K562 (cell line): ENCODE data around the gene MET. TPM values are rescaled to one million over a fixed set of nuclear protein-coding genes. Genes with fewer than 3 reads are reported as not detected.

Experiments used
- ATAC-seq: fragments of 200-7000 bp; cut with Tn5 transposase; 3 replicates; pipeline ENCODE4 v1.9.1; 2020; ENCODE audit warnings: moderate library complexity
- BruUV-seq: library from RNA; stranded (reverse); fragments of 400-500 nt; replicated peaks from 2 replicates; lab custom pipeline; 2021; lab: Mats Ljungman, UMichigan
- CTCF ChIA-PET: fragments of 300-600 bp; formaldehyde crosslinking; extraction: SDS; loops from one replicate; lab custom pipeline; 2021; ENCODE audit warnings: low intra/inter-chr PET ratio; lab: Yijun Ruan, JAX
- POLR2A ChIA-PET: fragments of 300-600, 350-650 bp; sonication (Branson Sonifier 250); formaldehyde crosslinking; extraction: SDS; loops from one replicate; lab custom pipeline; 2021; ENCODE audit warnings: antibody characterized with exemption, inconsistent platforms; lab: Yijun Ruan, JAX
- DNase-seq, 4 experiments: peaks; one replicate each; pipeline versions ENCODE4 v3.0.0 to v3.0.0-alpha.2; 2011 to 2018; ENCODE audit warnings: low spot score in 3 of 4, mixed read lengths in 3 of 4; ENCODE audit errors: extremely low read depth in 1 of 4
- FAIRE-seq: peaks from 2 replicates; lab custom pipeline; 2011; peaks lifted over from hg19 to GRCh38; lab: Jason Lieb, UNC
- H2AFZ ChIP-seq: 2 replicates; pipeline ENCODE4 v1.6.0; 2011; ENCODE audit warnings: low read depth, low read length, control low read depth, inconsistent platforms
- H3K27ac ChIP-seq: fragments of 200-600 bp; 3 replicates; pipeline ENCODE4 v1.8.0; 2011; ENCODE audit warnings: low read depth, mild to moderate bottlenecking, control low read depth, inconsistent platforms, low read length, moderate library complexity, mixed read lengths; ENCODE audit errors: extremely low read depth
- H3K27me3 ChIP-seq, 2 experiments: fragments of 300-600 bp in 1 of 2; 2 replicates in 1 of 2; 3 replicates in 1 of 2; pipeline versions ENCODE4 v1.6.0 to v1.8.0; 2011; ENCODE audit warnings: inconsistent platforms in 2 of 2, low read length in 2 of 2, mild to moderate bottlenecking in 1 of 2, mixed read lengths in 1 of 2, moderate library complexity in 1 of 2; ENCODE audit not compliant: control insufficient read depth in 2 of 2, insufficient read depth in 2 of 2
- H3K36me3 ChIP-seq: fragments of 300-600 bp; 3 replicates; pipeline ENCODE4 v1.8.0; 2011; ENCODE audit warnings: mild to moderate bottlenecking, low read length, inconsistent platforms; ENCODE audit not compliant: control insufficient read depth, insufficient read depth
- H3K4me1 ChIP-seq, 2 experiments: fragments of 200-600 bp in 1 of 2; replicated peaks in 1 of 2; 2 replicates in 1 of 2; 3 replicates in 1 of 2; pipeline versions ENCODE4 v1.5.1 to v1.8.0; 2011; ENCODE audit warnings: inconsistent platforms in 2 of 2, low read length in 2 of 2, mild to moderate bottlenecking in 1 of 2, mixed read lengths in 1 of 2, moderate library complexity in 1 of 2; ENCODE audit not compliant: control insufficient read depth in 2 of 2, insufficient read depth in 2 of 2
- H3K4me2 ChIP-seq: 2 replicates; pipeline ENCODE4 v1.6.1; 2011; ENCODE audit warnings: low read length, control low read depth, inconsistent platforms, mixed read lengths; ENCODE audit not compliant: insufficient read depth
- H3K4me3 ChIP-seq: fragments of 200-600 bp; sonication (generic), shearing (Covaris generic); 2 replicates; pipeline ENCODE4 v1.5.1; 2016; ENCODE audit warnings: control low read depth, inconsistent platforms
- H3K79me2 ChIP-seq: fragments of 200-600 bp; 3 replicates; pipeline ENCODE4 v1.8.0; 2011; ENCODE audit warnings: low read length, inconsistent platforms; ENCODE audit not compliant: control insufficient read depth, insufficient read depth
- H3K9ac ChIP-seq, 2 experiments: 2 replicates each; pipeline versions ENCODE4 v1.6.0 to v1.6.1; 2011; ENCODE audit warnings: low read depth in 2 of 2, low read length in 2 of 2, control low read depth in 1 of 2, inconsistent platforms in 1 of 2, mild to moderate bottlenecking in 1 of 2, mixed read lengths in 1 of 2; ENCODE audit not compliant: insufficient read depth in 1 of 2
- H3K9me1 ChIP-seq: one replicate; pipeline ENCODE4 v1.6.0; 2011; ENCODE audit warnings: inconsistent platforms, mild to moderate bottlenecking, low read length, moderate library complexity; ENCODE audit not compliant: control insufficient read depth, insufficient read depth
- H3K9me3 ChIP-seq: replicated peaks from 2 replicates; pipeline ENCODE4 v1.5.1; 2011; ENCODE audit warnings: low read depth, low read length, inconsistent platforms; ENCODE audit not compliant: control insufficient read depth, insufficient read depth
- H4K20me1 ChIP-seq: replicated peaks from 2 replicates; pipeline ENCODE4 v1.6.1; 2011; ENCODE audit warnings: low read length, inconsistent platforms, mixed read lengths; ENCODE audit not compliant: control insufficient read depth, insufficient read depth
- ASH1L ChIP-seq: fragments of 450-650 bp; IDR thresholded peaks from 2 replicates; pipeline ENCODE4 v1.6.1; 2018; ENCODE audit warnings: borderline replicate concordance, mild to moderate bottlenecking, low read depth; ENCODE audit not compliant: partially characterized antibody
- CAMTA2 ChIP-seq: fragments of 250-450 bp; sonication (Bioruptor Pico); conservative IDR thresholded peaks from 2 replicates; pipeline ENCODE4 v1.5.1; 2022
- ETS2 ChIP-seq: IDR thresholded peaks from 2 replicates; pipeline ENCODE4 v1.6.1; 2016; ENCODE audit warnings: borderline replicate concordance, missing genetic modification characterization, mild to moderate bottlenecking, moderate library complexity, missing compliant biosample characterization; ENCODE audit not compliant: poor library complexity, severe bottlenecking
- GTF2A2 ChIP-seq: IDR thresholded peaks from 2 replicates; pipeline ENCODE4 v1.6.1; 2016; ENCODE audit warnings: mild to moderate bottlenecking, missing genetic modification characterization, missing compliant biosample characterization
- MTA2 ChIP-seq: fragments of 450-650 bp; IDR thresholded peaks from 2 replicates; pipeline ENCODE4 v1.6.1; 2016; ENCODE audit warnings: low read depth
- PPARD ChIP-seq: fragments of 250-450 bp; sonication (Bioruptor Pico); IDR thresholded peaks from 2 replicates; pipeline ENCODE4 v1.8.0; 2022; ENCODE audit warnings: inconsistent platforms, mild to moderate bottlenecking, moderate library complexity
- ZC3H4 ChIP-seq: sonication (generic); formaldehyde crosslinking; IDR thresholded peaks from 2 replicates; pipeline ENCODE4 v1.9.0; 2021; ENCODE audit warnings: missing genetic modification reagents, borderline replicate concordance
- ZNF174 ChIP-seq: fragments of 250-450 bp; sonication (Bioruptor Pico); IDR thresholded peaks from 2 replicates; pipeline ENCODE4 v1.4.0; 2020; ENCODE audit warnings: mild to moderate bottlenecking
- ZNF764 ChIP-seq: fragments of 250-450 bp; sonication (Bioruptor Pico); IDR thresholded peaks from 2 replicates; pipeline ENCODE4 v1.4.0; 2020; ENCODE audit warnings: low read depth, mild to moderate bottlenecking, moderate library complexity
- WGBS: fragments of 100-300 bp; shearing (Covaris generic); methylation state at CpG from one replicate; pipeline ENCODE4 v1.1.6; 2016; ENCODE audit warnings: low coverage, mixed read lengths; ENCODE audit not compliant: insufficient coverage; ENCODE audit errors: missing lambda C conversion rate; 5-methylcytosine and 5-hydroxymethylcytosine counted together
- in situ Hi-C: fragments of 300-500 bp; cut with MboI; formaldehyde crosslinking; loops from 4 replicates; pipeline ENCODE4 v1.15.0; 2018; ENCODE audit warnings: inconsistent platforms, mixed read lengths
- intact Hi-C: fragments of 100-400 bp; cut with micrococcal nuclease; formaldehyde crosslinking; loops from 2 replicates; pipeline ENCODE4 v1.14.2; 2022
- polyA plus RNA-seq, 8 experiments: library from polyadenylated mRNA; depleted of rRNA in 4 of 8; stranded (reverse) in 5 of 8; unstranded in 3 of 8; fragments of >200 nt; fragmentation: Nextera tagmentation in 2 of 8; fragmentation: Illumina TruSeq in 1 of 8; extraction: Ambion mirVana in 2 of 8; extraction: Trizol in 1 of 8; gene quantifications; 2 replicates each; pipeline versions ENCODE4 v1.2.1 to v1.2.3, GENCODE V29; 2011 to 2014; ENCODE audit warnings: inconsistent platforms in 1 of 8, missing spikeins in 1 of 8
- total RNA-seq, 7 experiments: library from RNA; depleted of rRNA in 6 of 7; stranded (reverse); fragments of >200 nt in 6 of 7; fragmentation: Illumina TruSeq in 2 of 7; extraction: Trizol in 2 of 7; gene quantifications; 2 replicates each; pipeline versions ENCODE4 v1.2.1 to v1.2.3, GENCODE V29; 2011 to 2021; ENCODE audit warnings: low replicate concordance in 1 of 7
- TF ChIP-seq, protein P1 (sequence below): IDR thresholded peaks from 3 replicates; pipeline ENCODE4 v1.6.1; 2011; ENCODE audit warnings: borderline replicate concordance, mild to moderate bottlenecking; ENCODE audit not compliant: insufficient read length, insufficient read depth
- TF ChIP-seq, protein P2 (sequence below): fragments of 450-650 bp; formaldehyde crosslinking; IDR thresholded peaks from 2 replicates; pipeline ENCODE4 v1.4.0; 2022; ENCODE audit warnings: mild to moderate bottlenecking, moderate library complexity

MET gene
- total and polyA plus RNA-seq, 9 of the 15 experiments (the other 6 are each of a cell fraction or from before 2014, with no cell fraction given), result 0.84 to 2.4 (median 1.1) TPM

DNA sequence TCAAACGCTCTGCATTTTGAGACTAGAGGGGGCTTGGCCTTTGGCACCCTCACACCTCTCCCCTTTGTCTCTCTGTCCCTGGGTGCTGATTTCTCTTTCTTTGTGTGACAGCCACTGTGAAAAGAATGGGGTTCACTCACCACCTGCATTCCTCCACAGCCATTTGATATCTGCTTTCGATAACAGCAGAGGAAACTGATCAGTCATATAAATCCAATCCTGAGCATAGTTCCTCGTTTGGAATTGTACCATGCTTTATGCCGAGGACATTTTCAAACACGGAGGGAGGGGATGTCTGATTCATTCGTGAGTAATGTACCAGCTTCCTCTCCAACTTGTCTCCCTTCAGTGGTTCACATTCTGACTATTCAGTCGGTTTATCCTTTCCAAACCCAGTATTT is 15.8 kb downstream of the MET start:
- H3K9me3 ChIP-seq, result no peaks in the 10 kb centered on the region
- BruUV-seq, result no TSS peak
- H2AFZ ChIP-seq, result no peak overlapping the region
- H3K36me3 ChIP-seq, result no peaks in the 10 kb centered on the region
- H4K20me1 ChIP-seq, result no peaks in the 10 kb centered on the region
- no peak overlapping the region for H3K4me3 ChIP-seq
- DNase-seq (no peak), ATAC-seq (no peak), FAIRE-seq (no peak)
- ChIA-PET POLR2A (no interaction called here), CTCF (interaction anchor here (0.7 kb wide), 1 partner anchor 48 kb away, joined by 3 read pairs; no protein-coding TSS in a partner anchor)
- H3K9ac ChIP-seq, result no peak overlapping the region
- under 1% methylated on average over 7 of the region's 7 CpGs for WGBS
- H3K79me2 ChIP-seq, result no peaks in the 10 kb centered on the region
- no peaks in the 10 kb centered on the region for H3K4me1 ChIP-seq
- no peak overlapping the region for H3K4me2 ChIP-seq
- TF ChIP-seq MTA2 (no peak), ZNF764 (no peak), ASH1L (no peak), GTF2A2 (no peak), PPARD (no peak), ETS2 (tag) (no peak), CAMTA2 (no peak), ZC3H4 (no peak), ZNF174 (CRISPR knock-in tag) (no peak)
- TF ChIP-seq, protein P1, sequence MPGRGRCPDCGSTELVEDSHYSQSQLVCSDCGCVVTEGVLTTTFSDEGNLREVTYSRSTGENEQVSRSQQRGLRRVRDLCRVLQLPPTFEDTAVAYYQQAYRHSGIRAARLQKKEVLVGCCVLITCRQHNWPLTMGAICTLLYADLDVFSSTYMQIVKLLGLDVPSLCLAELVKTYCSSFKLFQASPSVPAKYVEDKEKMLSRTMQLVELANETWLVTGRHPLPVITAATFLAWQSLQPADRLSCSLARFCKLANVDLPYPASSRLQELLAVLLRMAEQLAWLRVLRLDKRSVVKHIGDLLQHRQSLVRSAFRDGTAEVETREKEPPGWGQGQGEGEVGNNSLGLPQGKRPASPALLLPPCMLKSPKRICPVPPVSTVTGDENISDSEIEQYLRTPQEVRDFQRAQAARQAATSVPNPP, result no peak
- TF ChIP-seq, protein P2, sequence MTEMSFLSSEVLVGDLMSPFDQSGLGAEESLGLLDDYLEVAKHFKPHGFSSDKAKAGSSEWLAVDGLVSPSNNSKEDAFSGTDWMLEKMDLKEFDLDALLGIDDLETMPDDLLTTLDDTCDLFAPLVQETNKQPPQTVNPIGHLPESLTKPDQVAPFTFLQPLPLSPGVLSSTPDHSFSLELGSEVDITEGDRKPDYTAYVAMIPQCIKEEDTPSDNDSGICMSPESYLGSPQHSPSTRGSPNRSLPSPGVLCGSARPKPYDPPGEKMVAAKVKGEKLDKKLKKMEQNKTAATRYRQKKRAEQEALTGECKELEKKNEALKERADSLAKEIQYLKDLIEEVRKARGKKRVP (CRISPR knock-in tag), result no peak
- in situ Hi-C loops, result no loop called here
- H3K27me3 ChIP-seq, result peaks cover 2 to 21% of the 10 kb centered on the region in 2 experiments; a peak in 3 of 5 replicates
- no peak overlapping the region for H3K27ac ChIP-seq
- intact Hi-C loops, result no loop called here
- no peaks in the 10 kb centered on the region for H3K9me1 ChIP-seq
